GM19397 (cell line): ENCODE measurements around the gene KLHL18.
A peak's percentile ranks its signal among the peaks of the same experiment; 100 is the strongest.
"Not testable (repeated sequence)": the region's sequence is repeated elsewhere in the genome, so short reads cannot be mapped to it uniquely, and the experiment has no call there.

ENCODE experiments used
- ATAC-seq: cut with Tn5 transposase; IDR thresholded peaks from one replicate; pipeline ENCODE4 v1.9.1; 2021; ENCODE audit warnings: mild to moderate bottlenecking, moderate library complexity; ENCODE audit not compliant: unreplicated experiment

Gene KLHL18

GRCh38 chr3:47356201-47356600 is 73.5 kb downstream of the KLHL18 start:
- no peak for ATAC-seq

DNA sequence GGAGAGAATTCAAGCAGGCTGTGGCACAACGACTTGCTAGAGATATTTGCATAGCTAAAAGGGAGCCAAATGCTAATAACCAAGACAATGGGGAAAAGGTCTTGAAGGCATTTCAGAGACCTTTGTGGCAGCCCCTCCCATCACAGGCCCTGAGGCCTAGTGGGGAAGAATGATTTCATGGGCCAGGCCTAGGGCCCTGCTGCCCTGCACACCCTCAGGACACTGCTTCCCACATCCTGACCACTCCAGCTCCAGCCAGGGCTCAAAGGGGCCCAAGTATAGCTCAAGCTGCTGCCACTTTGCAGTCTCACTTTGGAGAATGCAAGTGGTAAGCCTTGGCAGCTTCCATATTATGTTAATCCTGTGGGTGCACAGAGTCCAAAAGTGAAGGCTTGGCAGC is 76.6 kb downstream of the KLHL18 start:
- ATAC-seq: no peak

- ATAC-seq: not testable (repeated sequence)
These were observed 77.4 kb downstream of the KLHL18 start for GRCh38 chr3:47360110-47360517.

DNA sequence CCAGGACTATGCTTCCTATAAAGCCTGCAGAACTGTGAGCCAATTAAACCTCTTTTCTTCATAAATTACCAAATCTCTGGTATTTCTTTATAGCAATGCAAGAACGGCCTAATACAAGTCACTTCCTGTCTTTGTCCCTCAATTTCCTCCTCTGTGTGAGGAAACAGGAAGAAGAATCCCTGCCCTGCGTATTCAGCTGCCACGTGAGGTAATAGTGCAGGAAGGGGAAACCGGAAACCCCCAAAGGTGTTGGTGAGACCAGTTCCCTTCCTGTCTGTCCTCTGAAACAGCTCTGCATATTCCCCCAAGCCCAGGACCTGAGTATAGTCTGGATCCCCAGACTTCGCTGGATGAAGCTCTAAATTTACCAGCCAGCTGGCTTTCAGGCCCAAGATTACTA is 80.0 kb downstream of the KLHL18 start:
- ATAC-seq: no peak

GRCh38 chr3:47365213-47366153 is 82.7 kb downstream of the KLHL18 start:
- ATAC-seq: no peak

- ATAC-seq: no peak
These were observed 84.1 kb downstream of the KLHL18 start for GRCh38 chr3:47366833-47367232.

GRCh38 chr3:47367631-47368030 is 84.9 kb downstream of the KLHL18 start:
- ATAC-seq: no peak

DNA sequence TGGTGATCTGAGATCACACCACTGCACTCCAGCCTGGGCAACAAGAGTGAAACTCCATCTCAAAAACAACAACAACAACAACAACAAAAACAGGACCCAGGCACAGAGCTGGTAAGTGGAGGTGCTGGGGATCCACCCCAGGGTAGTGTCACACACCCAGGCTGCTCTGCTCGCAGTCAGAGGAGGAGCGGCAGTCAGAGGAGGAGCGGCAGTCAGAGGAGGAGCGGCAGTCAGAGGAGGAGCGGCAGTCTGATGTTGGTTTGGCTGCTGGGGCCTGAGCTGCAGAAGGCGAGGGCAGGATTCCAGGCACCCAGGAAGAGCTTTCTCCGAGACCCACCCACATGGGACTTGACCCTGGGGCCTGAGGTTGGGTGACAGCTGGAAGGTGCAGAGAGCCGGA is 87.3 kb downstream of the KLHL18 start:
- not testable (repeated sequence) for ATAC-seq

DNA sequence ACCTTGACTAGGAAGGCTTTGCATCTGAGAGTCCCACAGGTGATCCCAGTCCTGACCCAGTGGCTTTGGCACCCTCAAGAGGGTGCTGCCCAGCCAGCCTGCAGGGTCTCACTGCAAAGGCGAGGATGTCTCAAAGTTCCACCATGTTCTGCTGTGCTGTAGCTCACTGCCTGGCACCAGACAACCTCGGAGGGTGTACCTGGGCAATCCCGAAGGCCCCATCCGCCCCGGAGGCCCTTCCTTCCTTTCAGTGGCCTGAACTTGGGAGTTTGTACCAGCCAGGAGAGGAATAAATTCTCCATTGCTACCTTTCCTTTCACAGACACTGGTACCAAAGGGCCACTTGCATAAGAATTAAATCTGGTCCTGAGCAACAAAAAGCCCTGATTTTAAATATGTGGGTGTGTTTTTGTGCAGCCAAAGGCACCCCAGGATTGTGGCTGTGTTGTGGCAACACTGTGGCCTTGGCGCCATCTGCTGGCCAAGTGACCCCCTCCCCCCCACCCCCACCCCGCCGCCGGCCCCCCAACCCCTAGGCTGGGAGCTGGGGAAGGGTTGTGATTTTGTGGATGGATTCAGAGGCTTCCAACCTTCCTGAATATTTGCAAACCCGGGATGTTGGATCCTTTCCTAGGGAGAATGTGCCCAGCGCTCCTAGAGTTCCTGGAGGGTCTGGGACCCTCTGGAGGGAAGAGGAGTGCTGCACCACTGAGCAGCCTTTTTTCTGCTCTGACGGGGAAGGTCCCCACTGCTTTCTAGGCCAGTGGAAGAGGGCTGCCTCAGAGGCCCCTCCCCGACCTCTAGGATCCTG is 88.3 kb downstream of the KLHL18 start:
- no peak for ATAC-seq

GRCh38 chr3:47374587-47374986 is 91.8 kb downstream of the KLHL18 start:
- ATAC-seq: no peak

DNA sequence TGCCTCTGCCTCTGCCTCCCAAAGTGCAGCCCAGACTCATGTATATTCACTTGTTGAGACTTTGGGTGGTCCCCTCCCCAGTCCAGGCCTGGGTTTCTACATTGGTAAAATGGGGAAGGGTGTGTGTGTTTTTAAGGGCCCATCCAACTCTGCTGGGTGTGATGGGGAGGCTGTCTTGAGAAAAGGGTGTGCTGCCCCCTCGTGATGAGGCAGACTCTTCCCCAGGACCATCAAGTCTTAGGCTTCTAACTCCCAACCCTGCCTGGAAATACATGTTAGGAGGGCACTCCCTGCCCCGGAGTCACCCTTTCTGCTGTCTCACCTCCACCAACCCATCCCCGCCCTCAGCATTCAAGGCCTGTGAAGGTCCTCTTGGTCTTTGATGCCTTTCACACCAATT is 93.6 kb downstream of the KLHL18 start:
- no peak for ATAC-seq

DNA sequence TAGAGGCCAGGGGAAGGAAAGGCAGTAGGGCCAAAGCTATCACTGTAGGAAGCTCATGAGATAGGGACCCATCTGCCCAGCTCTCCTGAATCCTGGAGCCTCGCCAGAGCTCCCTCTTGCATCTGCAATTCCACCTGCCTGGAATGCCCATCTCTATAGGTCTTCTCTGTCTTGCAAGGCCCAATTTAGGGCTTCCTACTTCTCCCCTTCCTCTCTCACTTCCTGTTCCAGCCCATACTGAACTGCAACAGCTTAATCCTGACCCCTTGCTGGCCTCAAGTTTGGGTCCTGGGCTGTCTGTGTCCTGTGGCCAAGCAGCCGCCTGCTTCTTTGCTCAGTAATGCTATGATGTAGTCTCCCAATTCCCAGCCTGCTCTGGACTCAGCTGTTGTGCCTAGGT is 94.4 kb downstream of the KLHL18 start:
- ATAC-seq: no peak

GRCh38 chr3:47378869-47379268 is 96.1 kb downstream of the KLHL18 start:
- ATAC-seq: no peak

DNA sequence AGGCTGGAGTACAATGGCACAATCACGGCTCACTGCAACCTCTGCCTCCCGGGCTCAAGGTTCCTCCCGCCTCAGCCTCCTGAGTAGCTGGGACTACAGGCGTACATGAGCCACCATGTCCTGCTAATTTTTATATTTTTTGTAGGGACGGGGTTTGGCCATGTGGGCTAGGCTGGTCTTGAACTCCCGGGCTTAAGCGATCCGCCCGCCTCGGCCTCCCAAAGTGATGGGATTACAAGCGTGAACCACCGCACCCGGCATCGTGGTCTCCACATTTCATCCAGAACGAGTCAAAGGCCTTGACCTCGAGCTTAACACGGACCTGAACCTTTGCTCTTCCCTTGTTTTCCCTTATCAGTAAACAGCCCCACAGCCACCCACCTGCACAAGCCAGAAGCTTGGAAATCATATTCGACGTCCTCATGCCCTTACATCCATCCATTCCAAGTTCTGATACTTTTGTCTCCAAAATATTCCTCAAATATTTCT is 96.7 kb downstream of the KLHL18 start:
- no peak for ATAC-seq

- no peak for ATAC-seq
These were observed 97.4 kb downstream of the KLHL18 start for GRCh38 chr3:47380026-47380600.

GRCh38 chr3:47380601-47381316 is 98.0 kb downstream of the KLHL18 start, which contains the start of gene PTPN23:
PTPN23 (plus strand) TSS chr3:47381021; CDS start chr3:47381097, 76 bp downstream.
- peak; percentile 83 for ATAC-seq

GRCh38 chr3:47381317-47382157 is 98.8 kb downstream of the KLHL18 start:
- ATAC-seq: peak; percentile 66

DNA sequence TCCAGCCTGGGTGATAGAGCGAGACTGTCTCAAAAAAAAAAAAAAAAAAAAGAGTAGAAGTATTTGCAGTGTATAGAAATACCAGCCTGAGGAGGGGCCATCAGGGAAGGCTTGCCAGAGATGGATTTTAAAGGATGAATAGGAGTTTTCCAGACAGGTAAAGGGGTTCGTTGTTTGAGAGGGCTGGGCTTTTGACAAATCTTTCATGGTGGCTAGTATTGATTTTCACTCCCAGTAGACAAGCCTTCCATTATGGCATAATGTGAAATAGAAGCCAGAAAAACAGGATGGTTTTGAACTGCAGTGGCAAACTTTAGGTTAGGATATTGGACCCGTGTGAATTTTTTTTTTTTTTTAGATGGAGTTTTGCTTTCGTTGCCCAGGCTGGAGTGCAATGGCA is 101.7 kb downstream of the KLHL18 start:
- ATAC-seq: no peak

GRCh38 chr3:47385007-47385406 is 102.3 kb downstream of the KLHL18 start:
- ATAC-seq: no peak

DNA sequence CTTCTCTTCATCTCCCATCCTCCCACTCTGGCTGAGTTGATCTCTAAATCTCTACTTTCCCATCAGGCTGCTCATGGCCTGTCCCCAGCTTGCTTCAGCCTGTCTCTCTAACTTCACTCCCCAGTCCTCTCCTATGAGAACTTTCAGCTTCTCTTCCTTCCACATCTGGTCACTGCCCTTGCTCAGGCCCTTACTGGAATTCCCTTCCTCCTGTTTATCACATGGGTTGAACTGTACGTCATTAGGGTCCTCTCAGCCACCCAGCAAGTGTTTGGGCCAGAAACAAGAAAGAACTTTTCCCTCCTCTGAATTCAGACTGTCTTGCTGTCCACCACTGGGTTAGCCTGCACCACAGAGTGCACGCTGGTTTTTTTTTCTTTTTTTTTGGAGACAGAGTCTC is 103.1 kb downstream of the KLHL18 start:
- ATAC-seq: no peak
